Keratinocyte (primary cell): Measurements from ENCODE around the gene PTPN2. TPM values are rescaled to one million over a fixed set of nuclear protein-coding genes. Genes with fewer than 3 reads are reported as not detected.

ENCODE experiments used
- DNase-seq: peaks from one replicate; pipeline ENCODE4 v3.0.0-alpha.2; 2011; ENCODE audit warnings: low read depth, missing footprints, low spot score
- FAIRE-seq: peaks from 2 replicates; lab custom pipeline; 2011; peaks lifted over from hg19 to GRCh38; lab: Jason Lieb, UNC
- H2AFZ ChIP-seq: 2 replicates; pipeline ENCODE4 v1.6.0; 2012; ENCODE audit warnings: low read length, control low read depth, inconsistent platforms; ENCODE audit not compliant: control insufficient read depth
- H3K27ac ChIP-seq: 2 replicates; pipeline ENCODE4 v1.5.1; 2011; ENCODE audit warnings: low read length; ENCODE audit not compliant: control insufficient read depth, insufficient read depth
- H3K27me3 ChIP-seq: 3 replicates; pipeline ENCODE4 v1.6.0; 2011; ENCODE audit warnings: low read length; ENCODE audit not compliant: control insufficient read depth, insufficient read depth; ENCODE audit errors: extremely low read depth
- H3K36me3 ChIP-seq, 2 experiments: 2 replicates in 1 of 2; 3 replicates in 1 of 2; pipeline ENCODE4 v1.5.1; 2011; ENCODE audit warnings: low read length in 2 of 2, mild to moderate bottlenecking in 1 of 2; ENCODE audit not compliant: control insufficient read depth in 2 of 2, insufficient read depth in 2 of 2; ENCODE audit errors: extremely low read depth in 1 of 2
- H3K4me1 ChIP-seq: 3 replicates; pipeline ENCODE4 v1.5.1; 2011; ENCODE audit warnings: low read length; ENCODE audit not compliant: control insufficient read depth, insufficient read depth; ENCODE audit errors: extremely low read depth
- H3K4me2 ChIP-seq: 3 replicates; pipeline ENCODE4 v1.6.0; 2011; ENCODE audit warnings: low read depth, low read length; ENCODE audit not compliant: control insufficient read depth, insufficient read depth; ENCODE audit errors: extremely low read depth
- H3K4me3 ChIP-seq, 3 experiments: fragments of 200-600 bp in 1 of 3; sonication (generic) in 1 of 3; 2 replicates in 2 of 3; 3 replicates in 1 of 3; pipeline ENCODE4 v1.5.1; 2011 to 2016; ENCODE audit warnings: low read length in 3 of 3, mild to moderate bottlenecking in 3 of 3, control low read depth in 2 of 3, inconsistent platforms in 1 of 3, low read depth in 1 of 3, mixed read lengths in 1 of 3, mixed run types in 1 of 3, moderate library complexity in 1 of 3; ENCODE audit not compliant: control insufficient read depth in 2 of 3, insufficient read depth in 2 of 3; ENCODE audit errors: extremely low read depth in 1 of 3
- H3K79me2 ChIP-seq: 2 replicates; pipeline ENCODE4 v1.6.0; 2012; ENCODE audit warnings: low read length; ENCODE audit not compliant: control insufficient read depth, insufficient read depth
- H3K9ac ChIP-seq: 3 replicates; pipeline ENCODE4 v1.6.0; 2011; ENCODE audit warnings: low read length; ENCODE audit not compliant: control insufficient read depth, insufficient read depth; ENCODE audit errors: extremely low read depth
- H3K9me1 ChIP-seq: 3 replicates; pipeline ENCODE4 v1.6.0; 2011; ENCODE audit warnings: low read length; ENCODE audit not compliant: control insufficient read depth, insufficient read depth; ENCODE audit errors: extremely low read depth
- H3K9me3 ChIP-seq: 2 replicates; pipeline ENCODE4 v1.5.1; 2012; ENCODE audit warnings: low read depth, low read length; ENCODE audit not compliant: control insufficient read depth
- H4K20me1 ChIP-seq: 3 replicates; pipeline ENCODE4 v1.6.0; 2011; ENCODE audit warnings: low read length; ENCODE audit not compliant: control insufficient read depth, insufficient read depth; ENCODE audit errors: extremely low read depth
- EZH2 ChIP-seq: IDR thresholded peaks from one replicate; pipeline ENCODE4 v1.6.1; 2012; ENCODE audit warnings: inconsistent platforms, mild to moderate bottlenecking, low read length, moderate library complexity
- dilution Hi-C: fragments of 300-500 bp; cut with MboI; formaldehyde crosslinking; loops from one replicate; pipeline ENCODE4 v1.7.0; 2020; ENCODE audit warnings: low sequenced_read_pairs; ENCODE audit not compliant: extremely low pct_ligation_motif_present
- polyA plus RNA-seq, 5 experiments: library from polyadenylated mRNA; depleted of rRNA in 3 of 5; stranded (reverse) in 3 of 5; stranded (forward) in 1 of 5; unstranded in 1 of 5; fragments of >200 nt; gene quantifications; 1 replicate in 1 of 5; 2 replicates in 3 of 5; 3 replicates in 1 of 5; pipeline versions ENCODE4 v1.2.1 to v1.2.3, GENCODE V29; 2011 to 2012; ENCODE audit warnings: missing spikeins in 2 of 5, low read depth in 1 of 5, low replicate concordance in 1 of 5
- TF ChIP-seq, protein P1 (sequence below), 3 experiments: IDR thresholded peaks in 1 of 3; conservative IDR thresholded peaks in 1 of 3; optimal IDR thresholded peaks in 1 of 3; 2 replicates in 2 of 3; 3 replicates in 1 of 3; pipeline versions ENCODE3 to v1.5.1; 2011; ENCODE audit warnings: low read length in 3 of 3, mild to moderate bottlenecking in 3 of 3, moderate library complexity in 2 of 3, control low read depth in 1 of 3, inconsistent platforms in 1 of 3; ENCODE audit not compliant: insufficient read depth in 2 of 3; ENCODE audit errors: extremely low read depth in 1 of 3

Gene PTPN2
- polyA plus RNA-seq, 1 donor (not counting 4 experiments of a cell fraction or from before 2014, with no cell fraction given) = 39.9 TPM

DNA sequence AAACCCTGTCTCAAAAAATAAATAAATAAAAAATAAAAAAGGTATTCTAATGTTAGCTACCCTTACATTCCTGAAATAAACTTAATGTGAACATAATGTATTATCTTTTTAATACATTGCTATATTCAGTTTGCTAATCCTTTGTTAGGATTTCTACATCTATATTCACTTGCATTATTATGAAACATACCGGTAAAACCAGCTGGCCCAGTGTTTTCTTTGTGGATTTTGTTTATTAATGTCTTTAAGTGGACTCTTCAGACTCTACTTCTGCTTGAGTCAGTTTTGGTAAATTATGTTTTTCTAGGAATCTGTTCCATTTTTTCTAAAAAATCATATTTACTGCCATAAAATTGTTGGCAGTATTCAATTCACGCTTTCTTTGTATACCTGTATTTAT is 34.5 kb downstream of the PTPN2 start:
- Histone ChIP-seq H4K20me1 (peaks cover 2% of the 10 kb centered on the region), H3K79me2 (peaks cover 19% of the 10 kb centered on the region), H3K9ac (no peak overlapping the region), H3K9me3 (no peaks in the 10 kb centered on the region), H3K9me1 (no peaks in the 10 kb centered on the region), H3K27me3 (no peaks in the 10 kb centered on the region), H3K4me2 (no peak overlapping the region), H3K27ac (no peak overlapping the region), H2AFZ (no peak overlapping the region), H3K36me3 (peaks cover 0 to 6% of the 10 kb centered on the region in 2 experiments), H3K4me3 (no peak overlapping the region), H3K4me1 (no peaks in the 10 kb centered on the region)
- no peak for DNase-seq
- TF ChIP-seq EZH2 = no peak
- TF ChIP-seq, protein P1, sequence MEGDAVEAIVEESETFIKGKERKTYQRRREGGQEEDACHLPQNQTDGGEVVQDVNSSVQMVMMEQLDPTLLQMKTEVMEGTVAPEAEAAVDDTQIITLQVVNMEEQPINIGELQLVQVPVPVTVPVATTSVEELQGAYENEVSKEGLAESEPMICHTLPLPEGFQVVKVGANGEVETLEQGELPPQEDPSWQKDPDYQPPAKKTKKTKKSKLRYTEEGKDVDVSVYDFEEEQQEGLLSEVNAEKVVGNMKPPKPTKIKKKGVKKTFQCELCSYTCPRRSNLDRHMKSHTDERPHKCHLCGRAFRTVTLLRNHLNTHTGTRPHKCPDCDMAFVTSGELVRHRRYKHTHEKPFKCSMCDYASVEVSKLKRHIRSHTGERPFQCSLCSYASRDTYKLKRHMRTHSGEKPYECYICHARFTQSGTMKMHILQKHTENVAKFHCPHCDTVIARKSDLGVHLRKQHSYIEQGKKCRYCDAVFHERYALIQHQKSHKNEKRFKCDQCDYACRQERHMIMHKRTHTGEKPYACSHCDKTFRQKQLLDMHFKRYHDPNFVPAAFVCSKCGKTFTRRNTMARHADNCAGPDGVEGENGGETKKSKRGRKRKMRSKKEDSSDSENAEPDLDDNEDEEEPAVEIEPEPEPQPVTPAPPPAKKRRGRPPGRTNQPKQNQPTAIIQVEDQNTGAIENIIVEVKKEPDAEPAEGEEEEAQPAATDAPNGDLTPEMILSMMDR (optimal IDR thresholded peaks at IDR 0.05 in 1 of 3, IDR thresholded peaks at IDR 0.05 in 1 of 3, conservative IDR thresholded peaks at IDR 0.05 in 1 of 3; ENCODE audit: extremely low read depth in 1 of 3, insufficient read depth in 2 of 3, low read length in 3 of 3) = no peak
- dilution Hi-C loops = no loop called here
- FAIRE-seq = no peak

DNA sequence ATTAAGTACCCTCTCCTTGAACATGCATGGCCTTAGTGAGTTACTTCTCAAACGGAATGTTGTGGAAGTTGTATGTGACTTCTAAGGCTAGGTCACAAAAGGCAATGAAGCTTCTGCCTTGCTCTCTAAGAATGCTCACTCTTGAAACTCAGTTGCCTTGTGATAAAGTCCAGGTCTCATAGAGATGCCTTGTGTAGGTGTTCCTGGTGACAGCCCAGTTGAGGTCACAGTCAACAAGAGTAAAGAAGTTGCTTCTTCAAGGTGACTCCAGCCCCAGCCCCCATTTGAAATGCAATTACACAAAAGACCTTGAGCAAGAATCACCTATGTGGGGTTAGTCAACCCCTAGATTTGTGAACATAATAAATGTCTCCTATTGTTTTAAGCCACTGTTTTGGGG is 35.6 kb downstream of the PTPN2 start:
- H3K79me2 ChIP-seq = peaks cover 14% of the 10 kb centered on the region
- TF ChIP-seq, protein P1 (optimal IDR thresholded peaks at IDR 0.05 in 1 of 3, IDR thresholded peaks at IDR 0.05 in 1 of 3, conservative IDR thresholded peaks at IDR 0.05 in 1 of 3; ENCODE audit: extremely low read depth in 1 of 3, insufficient read depth in 2 of 3, low read length in 3 of 3) = no peak
- TF ChIP-seq EZH2 = no peak

More for the DNA sequence above, 35.6 kb downstream of the PTPN2 start:
- dilution Hi-C loops = no loop called here
- Histone ChIP-seq H3K27ac (no peak overlapping the region), H3K27me3 (no peaks in the 10 kb centered on the region), H3K9me3 (no peaks in the 10 kb centered on the region), H3K4me3 (no peak overlapping the region), H3K9ac (no peak overlapping the region), H3K9me1 (no peaks in the 10 kb centered on the region), H3K4me1 (no peaks in the 10 kb centered on the region), H4K20me1 (no peaks in the 10 kb centered on the region), H3K4me2 (no peak overlapping the region), H2AFZ (no peak overlapping the region), H3K36me3 (peaks cover 0 to 3% of the 10 kb centered on the region in 2 experiments)
- DNase-seq (no peak), FAIRE-seq (no peak)
